ENCODE measurements around the gene SPON1.
"Not testable (repeated sequence)": the region's sequence is repeated elsewhere in the genome, so short reads cannot be mapped to it uniquely, and the experiment has no call there.

SPON1 gene

GRCh38 chr11:14082338-14082737, 119.8 kb downstream of the SPON1 start:
- DNase-seq (ENCODE audit: low read depth in 2 of 2), result no peak

GRCh38 chr11:14088861-14089260, 126.3 kb downstream of the SPON1 start:
- not testable (repeated sequence) for DNase-seq (ENCODE audit: low read depth in 2 of 2)

- DNase-seq (ENCODE audit: low read depth in 2 of 2), result no peak
These were observed 127.4 kb downstream of the SPON1 start for GRCh38 chr11:14089690-14090462.

- not testable (repeated sequence) for DNase-seq (ENCODE audit: low read depth in 2 of 2)
These were observed 128.1 kb downstream of the SPON1 start for GRCh38 chr11:14090631-14091030.

GRCh38 chr11:14093065-14093464, 130.5 kb downstream of the SPON1 start:
- no peak for DNase-seq (ENCODE audit: low read depth in 2 of 2)

GRCh38 chr11:14094481-14095037, 132.0 kb downstream of the SPON1 start:
- DNase-seq (ENCODE audit: low read depth in 2 of 2), result no peak

GRCh38 chr11:14095882-14096281, 133.4 kb downstream of the SPON1 start:
- no peak for DNase-seq (ENCODE audit: low read depth in 2 of 2)

- DNase-seq (ENCODE audit: low read depth in 2 of 2), result no peak
These were observed 134.1 kb downstream of the SPON1 start for GRCh38 chr11:14096606-14097005.

GRCh38 chr11:14101388-14101787, 138.9 kb downstream of the SPON1 start:
- no peak for DNase-seq (ENCODE audit: low read depth in 2 of 2)

- DNase-seq (ENCODE audit: low read depth in 2 of 2), result no peak
These were observed 140.2 kb downstream of the SPON1 start for GRCh38 chr11:14102766-14103165.

- no peak for DNase-seq (ENCODE audit: low read depth in 2 of 2)
These were observed 142.9 kb downstream of the SPON1 start for GRCh38 chr11:14105446-14105845.

- no peak for DNase-seq (ENCODE audit: low read depth in 2 of 2)
These were observed 144.0 kb downstream of the SPON1 start for GRCh38 chr11:14106303-14107049.

- no peak for DNase-seq (ENCODE audit: low read depth in 2 of 2)
These were observed 144.5 kb downstream of the SPON1 start for GRCh38 chr11:14107050-14107430.

GRCh38 chr11:14109742-14110141, 147.2 kb downstream of the SPON1 start:
- DNase-seq (ENCODE audit: low read depth in 2 of 2), result no peak

GRCh38 chr11:14110629-14111028, 148.1 kb downstream of the SPON1 start:
- DNase-seq (ENCODE audit: low read depth in 2 of 2), result no peak

GRCh38 chr11:14111496-14111895, 149.0 kb downstream of the SPON1 start:
- no peak for DNase-seq (ENCODE audit: low read depth in 2 of 2)

- DNase-seq (ENCODE audit: low read depth in 2 of 2), result no peak
These were observed 150.2 kb downstream of the SPON1 start for GRCh38 chr11:14112721-14113120.

- DNase-seq (ENCODE audit: low read depth in 2 of 2), result no peak
These were observed 151.7 kb downstream of the SPON1 start for GRCh38 chr11:14114269-14114668.

- no peak for DNase-seq (ENCODE audit: low read depth in 2 of 2)
These were observed 152.3 kb downstream of the SPON1 start for GRCh38 chr11:14114786-14115185.

GRCh38 chr11:14117632-14118031, 155.1 kb downstream of the SPON1 start:
- no peak for DNase-seq (ENCODE audit: low read depth in 2 of 2)

GRCh38 chr11:14118072-14118471, 155.5 kb downstream of the SPON1 start:
- DNase-seq (ENCODE audit: low read depth in 2 of 2), result no peak

GRCh38 chr11:14119357-14119756, 156.8 kb downstream of the SPON1 start:
- DNase-seq (ENCODE audit: low read depth in 2 of 2), result peak in 1 of 2 donors; percentile 4

- DNase-seq (ENCODE audit: low read depth in 2 of 2), result no peak
These were observed 161.8 kb downstream of the SPON1 start for GRCh38 chr11:14124350-14124749.
